Measurements from ENCODE around the gene DIAPH3. TPM values are rescaled to one million over a fixed set of nuclear protein-coding genes. Genes with fewer than 3 reads are reported as not detected.
A peak's percentile ranks its signal among the peaks of the same experiment; 100 is the strongest.

DIAPH3 gene
- total RNA-seq, 6 experiments from 2014 or later = 18.4 to 38.5 (median 37.5) TPM

- no peak for DNase-seq
- H3K36me3 Mint-ChIP-seq (ENCODE audit: low read depth) = peaks cover 11% of the 10 kb centered on the region
- peaks cover 1% of the 10 kb centered on the region; the same call in 1 of the 2 replicates for H3K27me3 Mint-ChIP-seq (ENCODE audit: insufficient read depth)
- H3K4me1 Mint-ChIP-seq (ENCODE audit: low read depth) = peaks cover 6% of the 10 kb centered on the region; the same call in 1 of the 2 replicates
- no peak for TF ChIP-seq CTCF (IDR thresholded peaks at IDR 0.05)
- H3K27ac Mint-ChIP-seq = no peak overlapping the region
- no peak overlapping the region for H3K4me3 Mint-ChIP-seq
- H3K9me3 Mint-ChIP-seq = no peaks in the 10 kb centered on the region
Observed at GRCh38 chr13:59962343-59962742, 201.4 kb downstream of the DIAPH3 start.

DNA sequence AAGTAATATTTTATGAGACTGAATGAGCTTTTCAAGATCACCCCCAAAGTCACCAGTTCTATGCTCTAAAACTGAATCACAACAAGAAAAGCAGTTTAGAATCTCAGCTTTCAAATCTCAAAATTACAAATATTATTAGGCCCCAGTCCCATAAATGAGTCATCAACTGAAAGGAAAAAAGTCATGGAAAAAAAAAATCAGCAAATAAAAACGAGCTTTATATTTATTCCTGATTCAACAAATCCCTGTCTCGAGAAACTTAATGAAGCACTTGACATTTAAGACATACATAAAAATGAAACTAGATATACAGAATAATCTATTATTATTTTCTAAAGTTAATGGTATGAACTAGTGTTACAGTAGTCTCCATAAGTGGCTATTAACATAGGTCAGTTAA, 203.0 kb downstream of the DIAPH3 start:
- Mint-ChIP-seq H3K9me3 (no peaks in the 10 kb centered on the region), H3K36me3 (ENCODE audit: low read depth) (peaks cover 24% of the 10 kb centered on the region), H3K4me3 (no peak overlapping the region), H3K27me3 (ENCODE audit: insufficient read depth) (peaks cover 1% of the 10 kb centered on the region; the same call in 1 of the 2 replicates), H3K4me1 (ENCODE audit: low read depth) (peaks cover 6% of the 10 kb centered on the region; the same call in 1 of the 2 replicates), H3K27ac (no peak overlapping the region)
- TF ChIP-seq CTCF (IDR thresholded peaks at IDR 0.05) = no peak
- no peak for DNase-seq

DNA sequence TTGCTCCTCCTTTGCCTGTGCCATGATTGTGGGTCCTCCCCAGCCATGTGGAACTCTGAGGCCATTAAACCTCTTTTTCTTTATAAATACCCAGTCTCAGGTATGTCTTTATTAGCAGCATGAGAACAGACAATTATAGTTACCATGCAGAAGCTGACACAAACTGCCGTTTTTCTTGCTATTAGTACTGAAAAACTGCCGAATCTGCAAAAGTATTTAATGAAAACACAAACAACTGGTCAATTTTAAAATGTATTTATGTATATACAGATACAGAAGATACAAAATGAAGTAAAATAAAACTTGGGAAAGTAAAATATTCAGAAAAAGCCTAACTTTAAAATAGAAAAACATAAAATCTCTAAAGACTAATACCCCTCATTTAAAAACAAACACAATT, 206.3 kb downstream of the DIAPH3 start:
- H3K27me3 Mint-ChIP-seq (ENCODE audit: insufficient read depth) = no peaks in the 10 kb centered on the region; the same call in 1 of the 2 replicates
- peaks cover 10% of the 10 kb centered on the region; the same call in 1 of the 2 replicates for H3K4me1 Mint-ChIP-seq (ENCODE audit: low read depth)
- no peak overlapping the region for H3K4me3 Mint-ChIP-seq
- no peaks in the 10 kb centered on the region for H3K9me3 Mint-ChIP-seq
- peaks cover 29% of the 10 kb centered on the region for H3K36me3 Mint-ChIP-seq (ENCODE audit: low read depth)
- TF ChIP-seq CTCF (IDR thresholded peaks at IDR 0.05) = no peak
- DNase-seq = no peak
- no peak overlapping the region for H3K27ac Mint-ChIP-seq

DNA sequence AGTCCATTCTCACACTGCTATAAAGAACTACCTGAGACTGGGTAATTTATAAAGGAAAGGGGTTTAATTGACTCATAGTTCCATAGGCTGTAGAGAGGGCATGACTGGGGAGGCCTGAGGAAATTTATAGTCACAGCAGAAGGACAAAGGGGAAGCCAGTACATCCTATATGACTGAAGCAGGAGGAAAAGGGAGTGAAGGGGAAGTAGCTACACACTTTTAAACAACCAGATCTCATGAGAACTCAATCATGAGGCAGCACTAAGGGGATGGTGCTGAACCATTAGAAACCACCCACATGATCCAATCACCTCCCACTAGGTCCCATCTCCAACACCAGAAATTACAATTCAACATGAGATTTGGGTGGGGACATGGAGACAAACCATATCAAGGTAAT, 209.1 kb downstream of the DIAPH3 start:
- peaks cover 19% of the 10 kb centered on the region for H3K4me1 Mint-ChIP-seq (ENCODE audit: low read depth)
- H3K4me3 Mint-ChIP-seq = no peak overlapping the region
- no peaks in the 10 kb centered on the region; the same call in 1 of the 2 replicates for H3K27me3 Mint-ChIP-seq (ENCODE audit: insufficient read depth)
- TF ChIP-seq CTCF (IDR thresholded peaks at IDR 0.05) = no peak
- H3K27ac Mint-ChIP-seq = no peak overlapping the region
- no peak for DNase-seq
- no peaks in the 10 kb centered on the region for H3K9me3 Mint-ChIP-seq
- H3K36me3 Mint-ChIP-seq (ENCODE audit: low read depth) = peaks cover 24% of the 10 kb centered on the region

DNA sequence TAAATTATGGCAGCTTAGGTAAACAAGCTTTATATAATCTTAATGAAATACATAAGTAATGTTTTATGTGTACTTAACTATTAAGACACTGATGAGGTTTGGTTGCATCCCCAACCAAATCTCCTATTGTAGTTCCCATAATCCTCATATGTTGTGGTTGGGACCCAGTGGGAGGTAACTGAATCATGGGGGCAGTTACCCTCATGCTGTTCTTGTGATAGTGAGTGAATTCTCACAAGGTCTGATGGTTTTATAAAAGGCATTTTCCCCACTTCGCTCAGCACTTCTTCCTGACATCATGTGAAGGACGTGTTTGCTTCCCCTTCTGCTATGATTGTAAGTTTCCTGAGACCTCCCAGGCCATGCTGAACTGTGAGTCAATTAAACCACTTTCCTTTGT, 212.7 kb downstream of the DIAPH3 start:
- DNase-seq = no peak
- Mint-ChIP-seq H3K4me3 (no peak overlapping the region), H3K27ac (no peak overlapping the region), H3K36me3 (ENCODE audit: low read depth) (peaks cover 13% of the 10 kb centered on the region), H3K27me3 (ENCODE audit: insufficient read depth) (no peaks in the 10 kb centered on the region; the same call in 1 of the 2 replicates), H3K9me3 (no peaks in the 10 kb centered on the region), H3K4me1 (ENCODE audit: low read depth) (peaks cover 35% of the 10 kb centered on the region)
- TF ChIP-seq CTCF (IDR thresholded peaks at IDR 0.05) = no peak

GRCh38 chr13:59950266-59950665, 213.5 kb downstream of the DIAPH3 start:
- H3K9me3 Mint-ChIP-seq = no peaks in the 10 kb centered on the region
- no peak overlapping the region for H3K4me3 Mint-ChIP-seq
- peaks cover 6% of the 10 kb centered on the region for H3K36me3 Mint-ChIP-seq (ENCODE audit: low read depth)
- peaks cover 36% of the 10 kb centered on the region for H3K4me1 Mint-ChIP-seq (ENCODE audit: low read depth)
- H3K27me3 Mint-ChIP-seq (ENCODE audit: insufficient read depth) = no peaks in the 10 kb centered on the region
- TF ChIP-seq CTCF (IDR thresholded peaks at IDR 0.05) = no peak
- no peak for DNase-seq
- H3K27ac Mint-ChIP-seq = peak overlapping the region; percentile 8; the same call in 1 of the 2 replicates

All from HFFc6 (cell line).